ENCODE measurements around the gene CLDN17.

- TF ChIP-seq POLR2A (IDR thresholded peaks at IDR 0.05; ENCODE audit: low read depth, low read length) = no peak
- TF ChIP-seq CTCF (conservative IDR thresholded peaks at IDR 0.05; ENCODE audit: low read depth, low read length) = no peak
- TF ChIP-seq MAFK (IDR thresholded peaks at IDR 0.05; ENCODE audit: low read depth, low read length) = no peak
- TF ChIP-seq RAD21 (IDR thresholded peaks at IDR 0.05; ENCODE audit: low read length) = no peak
- no peak for TF ChIP-seq CEBPB (IDR thresholded peaks at IDR 0.05; ENCODE audit: low read depth, low read length)
- no peak for TF ChIP-seq RFX5 (IDR thresholded peaks at IDR 0.05; ENCODE audit: low read depth, low read length)
- no peak for TF ChIP-seq MAZ (IDR thresholded peaks at IDR 0.05; ENCODE audit: borderline replicate concordance, low read depth, low read length)
- no peak for TF ChIP-seq RCOR1 (IDR thresholded peaks at IDR 0.05; ENCODE audit: insufficient replicate concordance, low read length)
- no peak for TF ChIP-seq BHLHE40 (IDR thresholded peaks at IDR 0.05; ENCODE audit: low read depth, low read length)
- TF ChIP-seq, protein P1, sequence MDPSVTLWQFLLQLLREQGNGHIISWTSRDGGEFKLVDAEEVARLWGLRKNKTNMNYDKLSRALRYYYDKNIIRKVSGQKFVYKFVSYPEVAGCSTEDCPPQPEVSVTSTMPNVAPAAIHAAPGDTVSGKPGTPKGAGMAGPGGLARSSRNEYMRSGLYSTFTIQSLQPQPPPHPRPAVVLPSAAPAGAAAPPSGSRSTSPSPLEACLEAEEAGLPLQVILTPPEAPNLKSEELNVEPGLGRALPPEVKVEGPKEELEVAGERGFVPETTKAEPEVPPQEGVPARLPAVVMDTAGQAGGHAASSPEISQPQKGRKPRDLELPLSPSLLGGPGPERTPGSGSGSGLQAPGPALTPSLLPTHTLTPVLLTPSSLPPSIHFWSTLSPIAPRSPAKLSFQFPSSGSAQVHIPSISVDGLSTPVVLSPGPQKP (IDR thresholded peaks at IDR 0.05; ENCODE audit: borderline replicate concordance, low read depth, low read length) = no peak
- TF ChIP-seq, protein P2, sequence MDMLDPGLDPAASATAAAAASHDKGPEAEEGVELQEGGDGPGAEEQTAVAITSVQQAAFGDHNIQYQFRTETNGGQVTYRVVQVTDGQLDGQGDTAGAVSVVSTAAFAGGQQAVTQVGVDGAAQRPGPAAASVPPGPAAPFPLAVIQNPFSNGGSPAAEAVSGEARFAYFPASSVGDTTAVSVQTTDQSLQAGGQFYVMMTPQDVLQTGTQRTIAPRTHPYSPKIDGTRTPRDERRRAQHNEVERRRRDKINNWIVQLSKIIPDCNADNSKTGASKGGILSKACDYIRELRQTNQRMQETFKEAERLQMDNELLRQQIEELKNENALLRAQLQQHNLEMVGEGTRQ (IDR thresholded peaks at IDR 0.05; ENCODE audit: low read depth, low read length) = no peak
- no peak for TF ChIP-seq MXI1 (IDR thresholded peaks at IDR 0.05; ENCODE audit: borderline replicate concordance, low read depth, low read length)
- no peak for TF ChIP-seq NFE2L2 (IDR thresholded peaks at IDR 0.05; ENCODE audit: low read depth, low read length)
- no peak for TF ChIP-seq SMC3 (IDR thresholded peaks at IDR 0.05; ENCODE audit: low read depth, low read length)
Observed at GRCh38 chr21:30186242-30186641, 19.6 kb upstream of the CLDN17 start.
